Left lung (tissue), 10 donors: ENCODE data around the gene ZNF827. TPM values are rescaled to one million over a fixed set of nuclear protein-coding genes. Genes with fewer than 3 reads are reported as not detected.

Source experiments
- ATAC-seq: fragments of 200-7000 bp; cut with Tn5 transposase; one replicate; pipeline ENCODE4 v1.9.1; 2020; ENCODE audit warnings: moderate library complexity
- DNase-seq, 4 donors: peaks; one replicate each; pipeline ENCODE4 v3.0.0-alpha.2; 2013 to 2020
- H3K27ac ChIP-seq, 2 donors: fragments of 200-600 bp; sonication (generic) in 1 of 2; one replicate each; pipeline versions ENCODE4 v1.5.0 to v1.8.0; 2020 to 2021
- H3K27me3 ChIP-seq, 2 donors: fragments of 200-600 bp; sonication (generic) in 1 of 2; one replicate each; pipeline versions ENCODE4 v1.5.0 to v1.8.0; 2020 to 2021
- H3K36me3 ChIP-seq, 2 donors: fragments of 200-600 bp; sonication (generic) in 1 of 2; one replicate each; pipeline versions ENCODE4 v1.5.0 to v1.8.0; 2020 to 2021
- H3K4me1 ChIP-seq, 2 donors: fragments of 200-600 bp; one replicate each; pipeline ENCODE4 v1.8.0; 2021
- H3K4me3 ChIP-seq, 2 donors: fragments of 200-600 bp; sonication (generic) in 1 of 2; one replicate each; pipeline versions ENCODE4 v1.5.0 to v1.8.0; 2020 to 2021; ENCODE audit warnings: mild to moderate bottlenecking in 1 of 2
- H3K9me3 ChIP-seq, 2 donors: fragments of 200-600 bp; sonication (generic) in 1 of 2; one replicate each; pipeline versions ENCODE4 v1.5.0 to v1.8.0; 2020 to 2021
- intact Hi-C, 2 donors: fragments of 100-400 bp; cut with DNase I; formaldehyde crosslinking; loops; one replicate each; pipeline versions ENCODE4 v1.11.2 to v1.14.2; 2022
- polyA plus RNA-seq, 6 donors: library from polyadenylated mRNA; unstranded; fragments of 120-200 nt; gene quantifications; one replicate each; pipeline ENCODE4 v1.2.1, GENCODE V29; 2013; ENCODE audit not compliant: insufficient read length in 6 of 6
- total RNA-seq, 2 donors: library from RNA; stranded (reverse); fragmentation: NEBNext Ultra II Directional; extraction: Animal tissue kit (Norgen Biotek cat#: 25700); gene quantifications; one replicate each; pipeline ENCODE4 v1.2.1, GENCODE V29; 2021
- TF ChIP-seq, protein P1 (sequence below), 2 donors: fragments of 200-600 bp; sonication (generic) in 1 of 2; IDR thresholded peaks; one replicate each; pipeline versions ENCODE4 v1.5.0 to v1.8.0; 2021; ENCODE audit warnings: antibody characterized with exemption in 2 of 2
- donor health status: DM: no; HTN: yes; CAD: no.
- donor health status: DM: no; HTN: no; CAD: no.

The ZNF827 gene
- total and polyA plus RNA-seq, 8 donors = 9.2 to 35.7 (median 32.7) TPM

DNA sequence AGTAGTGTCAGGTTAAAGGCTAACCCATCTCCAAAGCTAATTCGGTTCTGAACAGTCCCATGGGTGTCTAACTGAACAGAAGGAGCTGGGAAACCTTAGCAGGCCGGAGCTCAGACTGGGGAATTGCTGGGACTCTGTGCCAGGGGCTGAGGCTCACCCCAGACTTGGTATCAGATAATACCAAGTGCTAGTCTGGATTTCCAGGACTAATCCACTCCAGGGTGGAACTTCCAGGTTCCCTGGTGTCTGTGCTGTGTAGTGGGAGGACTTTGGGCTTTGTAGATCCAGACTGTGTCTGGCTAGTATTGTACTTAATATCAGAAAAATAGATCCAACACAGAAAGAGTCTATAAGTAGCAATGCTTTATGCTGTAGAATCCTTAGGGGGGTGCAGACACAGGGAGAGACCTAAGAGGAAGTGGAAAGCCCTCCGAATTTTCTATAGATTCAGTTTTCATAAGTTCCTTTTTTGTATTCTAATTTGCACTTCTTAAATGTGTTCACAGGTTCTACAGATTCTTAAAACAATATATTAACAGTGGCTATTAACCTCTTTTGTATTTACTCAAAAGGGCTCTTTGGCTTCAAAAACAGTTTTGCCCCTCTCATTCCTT is 4.1 kb downstream of the ZNF827 start:
- Histone ChIP-seq H3K9me3 (no peaks in the 10 kb centered on the region), H3K4me3 (no peak overlapping the region), H3K27ac (no peak overlapping the region), H3K4me1 (peaks cover 6 to 24% of the 10 kb centered on the region in 2 donors), H3K36me3 (no peaks in the 10 kb centered on the region), H3K27me3 (peaks cover 0 to 41% of the 10 kb centered on the region in 2 donors)
- no peak for ATAC-seq
- no peak for DNase-seq
- intact Hi-C loops = no loop called here
- TF ChIP-seq, protein P1, sequence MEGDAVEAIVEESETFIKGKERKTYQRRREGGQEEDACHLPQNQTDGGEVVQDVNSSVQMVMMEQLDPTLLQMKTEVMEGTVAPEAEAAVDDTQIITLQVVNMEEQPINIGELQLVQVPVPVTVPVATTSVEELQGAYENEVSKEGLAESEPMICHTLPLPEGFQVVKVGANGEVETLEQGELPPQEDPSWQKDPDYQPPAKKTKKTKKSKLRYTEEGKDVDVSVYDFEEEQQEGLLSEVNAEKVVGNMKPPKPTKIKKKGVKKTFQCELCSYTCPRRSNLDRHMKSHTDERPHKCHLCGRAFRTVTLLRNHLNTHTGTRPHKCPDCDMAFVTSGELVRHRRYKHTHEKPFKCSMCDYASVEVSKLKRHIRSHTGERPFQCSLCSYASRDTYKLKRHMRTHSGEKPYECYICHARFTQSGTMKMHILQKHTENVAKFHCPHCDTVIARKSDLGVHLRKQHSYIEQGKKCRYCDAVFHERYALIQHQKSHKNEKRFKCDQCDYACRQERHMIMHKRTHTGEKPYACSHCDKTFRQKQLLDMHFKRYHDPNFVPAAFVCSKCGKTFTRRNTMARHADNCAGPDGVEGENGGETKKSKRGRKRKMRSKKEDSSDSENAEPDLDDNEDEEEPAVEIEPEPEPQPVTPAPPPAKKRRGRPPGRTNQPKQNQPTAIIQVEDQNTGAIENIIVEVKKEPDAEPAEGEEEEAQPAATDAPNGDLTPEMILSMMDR (IDR thresholded peaks at IDR 0.05) = no peak

DNA sequence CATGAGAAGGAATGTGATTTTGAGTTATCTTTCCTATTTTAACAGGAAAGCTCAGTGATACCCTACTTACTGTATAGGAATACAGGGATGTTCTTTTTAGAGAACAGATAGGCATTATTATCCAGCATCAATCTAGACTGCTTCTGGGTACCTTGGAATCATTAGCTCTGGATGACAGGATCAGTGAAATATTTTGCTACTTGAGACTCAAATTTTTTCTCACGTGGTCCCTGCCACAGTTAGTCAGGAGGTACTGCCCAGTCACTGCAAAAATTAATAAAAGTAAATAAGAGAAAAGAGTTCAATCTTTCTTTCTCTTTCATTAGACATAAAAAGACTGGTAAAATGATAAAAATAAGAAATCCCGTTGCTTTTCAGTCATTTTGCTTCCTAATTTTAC is 5.5 kb downstream of the ZNF827 start:
- DNase-seq (no peak), ATAC-seq (no peak)
- Histone ChIP-seq H3K27ac (no peak overlapping the region), H3K27me3 (peaks cover 0 to 27% of the 10 kb centered on the region in 2 donors), H3K36me3 (no peaks in the 10 kb centered on the region), H3K9me3 (no peaks in the 10 kb centered on the region), H3K4me1 (peaks cover 6 to 14% of the 10 kb centered on the region in 2 donors), H3K4me3 (no peak overlapping the region)
- intact Hi-C loops = no loop called here
- TF ChIP-seq, protein P1 (IDR thresholded peaks at IDR 0.05) = no peak

DNA sequence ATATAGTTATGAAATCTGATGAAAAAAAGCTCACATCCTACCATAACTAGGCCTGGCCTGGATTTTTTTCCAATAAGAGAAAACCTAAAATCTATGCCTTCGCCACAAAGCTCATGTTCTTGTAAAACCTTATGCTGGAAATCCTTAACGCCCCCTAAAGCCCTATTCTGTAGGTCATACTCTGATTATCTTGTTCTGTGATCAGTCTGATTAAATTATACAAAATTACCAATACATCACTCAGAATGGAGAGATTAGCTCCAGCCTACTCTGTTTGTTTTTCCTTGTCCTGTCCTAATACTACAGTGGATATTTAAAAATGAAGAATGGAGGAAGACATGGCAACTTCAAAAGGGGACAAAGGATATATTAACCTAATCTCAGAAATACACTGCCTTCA is 7.2 kb downstream of the ZNF827 start:
- Histone ChIP-seq H3K36me3 (no peaks in the 10 kb centered on the region), H3K27me3 (peaks cover 0 to 12% of the 10 kb centered on the region in 2 donors), H3K4me1 (peaks cover 6 to 14% of the 10 kb centered on the region in 2 donors), H3K4me3 (no peak overlapping the region), H3K9me3 (no peaks in the 10 kb centered on the region), H3K27ac (no peak overlapping the region)
- intact Hi-C loops = no loop called here
- ATAC-seq (no peak), DNase-seq (no peak)
- TF ChIP-seq, protein P1 (IDR thresholded peaks at IDR 0.05) = no peak

DNA sequence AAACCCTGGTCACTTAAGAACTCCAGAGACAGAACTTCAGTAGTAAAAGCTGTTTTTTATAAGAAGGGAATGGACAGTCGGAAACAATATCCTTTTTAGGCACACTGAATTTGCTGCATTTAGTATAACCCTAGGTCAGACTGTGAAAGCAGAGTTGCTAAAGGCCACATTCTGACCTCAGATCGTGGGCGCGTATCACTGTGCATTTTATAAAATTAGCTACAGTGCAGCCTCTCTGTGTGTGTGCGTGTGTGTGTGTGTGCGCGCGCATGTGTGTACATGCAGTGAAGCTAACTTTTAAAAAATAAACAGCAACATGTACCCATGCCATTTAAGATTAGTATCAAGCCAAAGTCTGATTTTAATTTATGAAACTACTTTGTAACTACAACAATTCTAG is 8.0 kb downstream of the ZNF827 start:
- Histone ChIP-seq H3K9me3 (no peaks in the 10 kb centered on the region), H3K27me3 (peaks cover 0 to 5% of the 10 kb centered on the region in 2 donors), H3K4me3 (no peak overlapping the region), H3K4me1 (peaks cover 5 to 11% of the 10 kb centered on the region in 2 donors), H3K36me3 (no peaks in the 10 kb centered on the region), H3K27ac (no peak overlapping the region)
- TF ChIP-seq, protein P1 (IDR thresholded peaks at IDR 0.05) = no peak
- intact Hi-C loops = no loop called here
- no peak for DNase-seq
- no peak for ATAC-seq

DNA sequence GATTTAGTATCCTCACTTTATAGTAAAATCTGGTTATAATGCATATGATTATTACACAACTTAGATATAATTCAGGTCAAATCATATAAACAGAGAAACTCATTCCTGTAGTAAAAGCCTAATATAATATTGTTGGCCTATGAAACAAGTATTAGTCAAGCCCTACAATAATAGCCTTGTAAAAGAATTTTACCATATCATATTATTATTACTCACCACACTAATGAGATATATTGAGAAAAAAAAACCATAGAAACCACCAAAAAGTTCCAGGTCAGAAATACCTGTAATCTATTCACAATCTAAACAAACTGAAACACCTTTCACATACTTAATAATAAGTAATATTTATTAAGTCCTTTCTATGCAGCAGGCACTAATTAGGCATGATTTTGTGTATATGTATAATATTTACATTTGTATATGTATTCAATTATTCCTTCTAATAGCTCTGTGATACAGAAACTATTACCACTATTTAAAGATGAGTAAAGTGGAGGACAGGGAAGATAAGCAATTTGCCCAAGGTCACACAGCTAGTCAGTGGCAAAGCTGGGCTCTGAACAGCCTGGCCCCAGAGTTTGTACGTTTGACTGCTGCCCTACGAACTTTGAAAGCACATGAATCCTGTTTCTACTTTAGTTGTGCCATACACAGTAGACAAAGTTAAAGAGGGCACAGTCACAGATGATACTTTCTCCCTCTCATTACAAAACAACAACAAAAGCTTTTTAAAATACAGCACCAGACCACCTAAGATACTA is 9.0 kb downstream of the ZNF827 start:
- no peaks in the 10 kb centered on the region for H3K9me3 ChIP-seq
- no peak for DNase-seq
- TF ChIP-seq, protein P1 (IDR thresholded peaks at IDR 0.05) = no peak
- intact Hi-C loops = no loop called here
- no peak overlapping the region for H3K4me3 ChIP-seq
- H3K27ac ChIP-seq = no peak overlapping the region
- H3K4me1 ChIP-seq = peaks cover 0 to 1% of the 10 kb centered on the region in 2 donors
- no peaks in the 10 kb centered on the region for H3K27me3 ChIP-seq
- no peak for ATAC-seq
- H3K36me3 ChIP-seq = no peaks in the 10 kb centered on the region
